ENCODE measurements around the gene MASTL. TPM values are rescaled to one million over a fixed set of nuclear protein-coding genes. Genes with fewer than 3 reads are reported as not detected.
"Not testable (repeated sequence)": the region's sequence is repeated elsewhere in the genome, so short reads cannot be mapped to it uniquely, and the experiment has no call there.

MASTL gene
- 10 to 100 TPM; 32.6 to 36.0 TPM for total RNA-seq

DNA sequence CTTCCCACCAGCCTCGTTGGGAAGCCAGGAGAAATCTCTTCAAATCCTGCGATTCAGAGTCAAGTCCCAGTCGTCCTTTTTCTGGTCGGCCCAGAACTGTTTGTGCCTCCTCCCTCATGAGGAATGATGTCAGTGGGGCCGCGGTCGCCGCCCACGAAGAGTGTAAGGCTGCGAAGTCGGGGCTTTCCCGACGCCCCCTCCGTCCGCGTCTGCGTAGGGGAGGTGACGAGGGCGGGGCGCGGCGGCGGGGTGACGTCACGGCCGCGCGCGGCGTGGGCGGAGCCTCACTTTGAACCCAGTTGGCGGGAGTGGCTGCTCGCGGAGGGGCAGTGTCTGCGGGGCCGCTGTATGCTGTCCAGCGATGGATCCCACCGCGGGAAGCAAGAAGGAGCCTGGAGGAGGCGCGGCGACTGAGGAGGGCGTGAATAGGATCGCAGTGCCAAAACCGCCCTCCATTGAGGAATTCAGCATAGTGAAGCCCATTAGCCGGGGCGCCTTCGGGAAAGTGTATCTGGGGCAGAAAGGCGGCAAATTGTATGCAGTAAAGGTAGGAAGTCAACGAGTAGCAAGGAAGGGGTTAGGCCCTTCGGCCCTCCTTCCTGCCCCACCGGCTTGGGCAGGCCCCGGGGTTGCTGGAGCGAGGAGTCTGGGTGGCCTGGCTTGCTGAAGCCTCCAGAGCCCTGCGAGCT is at the start of gene MASTL:
Gene MASTL, plus strand, starts transcription at position 287 of the 689 bp plus-strand sequence. Its CDS starts 75 bp downstream, at position 362.
- H3K36me3 Mint-ChIP-seq (ENCODE audit: insufficient read depth in 2 of 2): peaks cover 26 to 52% of the 10 kb centered on the region in 2 donors
- ATAC-seq (replicated peaks in 1 of 2) (peak; percentile 85 to 87), DNase-seq (peak; percentile 96 to 97)
- H3K9me3 Mint-ChIP-seq: no peaks in the 10 kb centered on the region
- H3K4me1 Mint-ChIP-seq (ENCODE audit: low read depth): peaks cover 50% of the 10 kb centered on the region
- no peaks in the 10 kb centered on the region for H3K27me3 Mint-ChIP-seq (ENCODE audit: low read depth)
- H3K27ac Mint-ChIP-seq: peak within 1 kb of the TSS; percentile 100
- peak within 1 kb of the TSS; percentile 95 to 98 for H3K4me3 Mint-ChIP-seq

GRCh38 chr10:27108165-27108564 is 47.0 kb upstream of the MASTL start:
- Mint-ChIP-seq H3K27me3 (ENCODE audit: low read depth) (no peaks in the 10 kb centered on the region), H3K9me3 (peaks cover 0 to 1% of the 10 kb centered on the region in 2 donors), H3K27ac (no peak overlapping the region), H3K4me3 (no peak overlapping the region), H3K4me1 (ENCODE audit: low read depth) (peaks cover 21% of the 10 kb centered on the region), H3K36me3 (ENCODE audit: insufficient read depth in 2 of 2) (peaks cover 16 to 29% of the 10 kb centered on the region in 2 donors)
- no peak for DNase-seq
- ATAC-seq (replicated peaks in 1 of 2): no peak

GRCh38 chr10:27134371-27134770 is 20.8 kb upstream of the MASTL start:
- ATAC-seq (replicated peaks in 1 of 2) (no peak), DNase-seq (no peak)
- Mint-ChIP-seq H3K27ac (peak overlapping the region; percentile 22), H3K27me3 (ENCODE audit: low read depth) (no peaks in the 10 kb centered on the region), H3K36me3 (ENCODE audit: insufficient read depth in 2 of 2) (peaks cover 11 to 28% of the 10 kb centered on the region in 2 donors), H3K9me3 (no peaks in the 10 kb centered on the region), H3K4me1 (ENCODE audit: low read depth) (peaks cover 1% of the 10 kb centered on the region), H3K4me3 (no peak overlapping the region)

DNA sequence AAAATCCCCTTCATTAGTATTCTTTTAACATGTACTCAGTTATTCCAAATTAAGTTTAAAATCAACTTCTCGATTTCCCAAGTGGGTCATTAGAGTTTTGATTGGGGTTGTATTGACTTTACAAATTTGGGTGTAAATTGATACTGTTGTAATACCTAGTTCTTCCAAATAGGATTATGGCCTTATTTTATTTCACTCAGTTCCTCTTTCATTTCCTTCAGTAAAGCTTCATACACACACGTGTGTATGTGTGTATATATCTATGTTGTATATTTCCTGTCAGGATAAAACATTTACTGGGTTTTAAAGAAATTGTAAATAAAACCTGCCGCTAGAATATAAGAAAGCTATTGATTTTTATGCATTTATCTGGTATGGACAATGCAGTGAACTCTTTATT is 16.9 kb upstream of the MASTL start:
- peaks cover 5 to 27% of the 10 kb centered on the region in 2 donors for H3K36me3 Mint-ChIP-seq (ENCODE audit: insufficient read depth in 2 of 2)

GRCh38 chr10:27143686-27144085 is 11.5 kb upstream of the MASTL start:
- DNase-seq (no peak), ATAC-seq (replicated peaks in 1 of 2) (no peak)
- Mint-ChIP-seq H3K4me3 (no peak overlapping the region), H3K36me3 (ENCODE audit: insufficient read depth in 2 of 2) (peaks cover 10 to 39% of the 10 kb centered on the region in 2 donors), H3K27me3 (ENCODE audit: low read depth) (no peaks in the 10 kb centered on the region), H3K9me3 (no peaks in the 10 kb centered on the region), H3K4me1 (ENCODE audit: low read depth) (peaks cover 16% of the 10 kb centered on the region), H3K27ac (no peak overlapping the region)

More for the DNA sequence above, 16.9 kb upstream of the MASTL start:
- no peak for DNase-seq
- H3K27me3 Mint-ChIP-seq (ENCODE audit: low read depth): no peaks in the 10 kb centered on the region
- H3K9me3 Mint-ChIP-seq: no peaks in the 10 kb centered on the region
- no peak overlapping the region for H3K4me3 Mint-ChIP-seq
- ATAC-seq (replicated peaks in 1 of 2): no peak
- H3K4me1 Mint-ChIP-seq (ENCODE audit: low read depth): no peaks in the 10 kb centered on the region
- peak overlapping the region; percentile 65 for H3K27ac Mint-ChIP-seq

- peaks cover 12 to 35% of the 10 kb centered on the region in 2 donors for H3K36me3 Mint-ChIP-seq (ENCODE audit: insufficient read depth in 2 of 2)
- ATAC-seq (replicated peaks in 1 of 2) (no peak), DNase-seq (no peak)
- H3K4me1 Mint-ChIP-seq (ENCODE audit: low read depth): peaks cover 30% of the 10 kb centered on the region
- peak overlapping the region; percentile 94 for H3K27ac Mint-ChIP-seq
- no peaks in the 10 kb centered on the region for H3K9me3 Mint-ChIP-seq
- H3K27me3 Mint-ChIP-seq (ENCODE audit: low read depth): no peaks in the 10 kb centered on the region
- no peak overlapping the region for H3K4me3 Mint-ChIP-seq
Observed at GRCh38 chr10:27145937-27146336, 9.2 kb upstream of the MASTL start.

GRCh38 chr10:27147701-27148100 is 7.5 kb upstream of the MASTL start:
- Mint-ChIP-seq H3K4me3 (no peak overlapping the region), H3K27ac (no peak overlapping the region), H3K27me3 (ENCODE audit: low read depth) (no peaks in the 10 kb centered on the region), H3K4me1 (ENCODE audit: low read depth) (peaks cover 48% of the 10 kb centered on the region), H3K9me3 (no peaks in the 10 kb centered on the region), H3K36me3 (ENCODE audit: insufficient read depth in 2 of 2) (peaks cover 10 to 36% of the 10 kb centered on the region in 2 donors)
- no peak for DNase-seq
- no peak for ATAC-seq (replicated peaks in 1 of 2)

DNA sequence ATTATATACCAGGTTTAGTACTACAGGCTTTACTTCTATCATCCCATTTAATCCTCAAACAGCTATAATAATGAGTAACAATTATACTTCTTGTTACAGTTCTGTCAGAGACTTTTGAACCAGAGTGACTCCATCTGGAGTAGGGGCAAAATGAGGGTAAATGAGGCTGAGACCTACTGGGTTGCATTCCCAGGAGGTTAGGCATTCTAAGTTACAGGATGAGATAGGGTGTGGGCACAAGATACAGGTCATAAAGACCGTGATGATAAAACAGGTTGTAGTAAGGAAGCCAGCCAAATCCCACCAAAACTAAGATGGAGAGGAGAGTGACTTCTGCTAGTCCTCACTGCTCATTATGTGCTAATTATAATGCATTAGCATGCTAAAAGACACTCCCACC is 4.9 kb upstream of the MASTL start:
- peaks cover 53% of the 10 kb centered on the region for H3K4me1 Mint-ChIP-seq (ENCODE audit: low read depth)
- H3K4me3 Mint-ChIP-seq: no peak overlapping the region
- DNase-seq (no peak), ATAC-seq (replicated peaks in 1 of 2) (no peak)
- H3K36me3 Mint-ChIP-seq (ENCODE audit: insufficient read depth in 2 of 2): peaks cover 19 to 41% of the 10 kb centered on the region in 2 donors
- no peak overlapping the region for H3K27ac Mint-ChIP-seq
- H3K27me3 Mint-ChIP-seq (ENCODE audit: low read depth): no peaks in the 10 kb centered on the region
- H3K9me3 Mint-ChIP-seq: no peaks in the 10 kb centered on the region

DNA sequence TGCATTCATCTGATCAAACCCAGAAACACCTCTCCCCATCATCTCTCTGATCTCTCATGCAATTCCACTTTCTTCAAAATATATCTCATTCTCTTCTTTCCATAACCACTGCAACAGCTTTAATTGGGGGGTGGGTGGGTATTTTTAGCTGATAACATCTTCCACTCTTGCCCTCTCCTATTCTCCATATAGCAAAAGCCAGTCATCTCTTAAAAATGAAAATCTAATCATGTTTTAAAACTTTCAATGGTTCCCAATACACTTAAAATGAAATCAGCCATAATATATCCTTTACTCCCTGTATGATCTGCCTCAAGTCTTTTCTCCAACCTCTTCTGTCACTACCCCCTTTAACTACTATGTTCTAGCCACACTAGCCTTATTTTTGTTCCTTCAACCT is 2.5 kb upstream of the MASTL start:
- Mint-ChIP-seq H3K36me3 (ENCODE audit: insufficient read depth in 2 of 2) (peaks cover 24 to 45% of the 10 kb centered on the region in 2 donors), H3K4me1 (ENCODE audit: low read depth) (peaks cover 54% of the 10 kb centered on the region), H3K27me3 (ENCODE audit: low read depth) (no peaks in the 10 kb centered on the region), H3K9me3 (no peaks in the 10 kb centered on the region), H3K4me3 (peak overlapping the region; percentile 95 to 98), H3K27ac (peak overlapping the region; percentile 100)
- DNase-seq: no peak
- no peak for ATAC-seq (replicated peaks in 1 of 2)

DNA sequence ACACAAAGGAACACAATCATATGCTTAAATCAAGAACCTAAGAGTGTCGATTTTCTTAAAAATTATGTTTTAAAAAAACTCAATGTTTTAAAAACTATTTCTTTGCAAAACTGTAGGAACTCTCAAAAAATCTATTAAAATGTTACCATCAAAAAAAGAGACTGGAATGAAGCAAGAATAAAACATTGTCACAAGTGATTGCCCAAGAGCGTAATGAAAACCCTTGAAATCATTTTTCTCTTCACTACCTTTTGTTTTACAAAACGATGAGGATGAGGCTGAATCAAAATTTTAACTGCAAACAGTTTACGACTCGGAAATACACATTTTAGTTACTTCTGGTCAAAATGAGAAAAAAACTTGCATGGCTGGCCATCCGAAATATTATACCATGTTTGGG is 1.8 kb upstream of the MASTL start:
- H3K36me3 Mint-ChIP-seq (ENCODE audit: insufficient read depth in 2 of 2): peaks cover 25 to 47% of the 10 kb centered on the region in 2 donors
- no peaks in the 10 kb centered on the region for H3K27me3 Mint-ChIP-seq (ENCODE audit: low read depth)
- peak overlapping the region; percentile 100 for H3K27ac Mint-ChIP-seq
- no peak for DNase-seq
- no peak for ATAC-seq (replicated peaks in 1 of 2)
- no peaks in the 10 kb centered on the region for H3K9me3 Mint-ChIP-seq
- H3K4me1 Mint-ChIP-seq (ENCODE audit: low read depth): peaks cover 57% of the 10 kb centered on the region
- H3K4me3 Mint-ChIP-seq: peak overlapping the region; percentile 95 to 98

DNA sequence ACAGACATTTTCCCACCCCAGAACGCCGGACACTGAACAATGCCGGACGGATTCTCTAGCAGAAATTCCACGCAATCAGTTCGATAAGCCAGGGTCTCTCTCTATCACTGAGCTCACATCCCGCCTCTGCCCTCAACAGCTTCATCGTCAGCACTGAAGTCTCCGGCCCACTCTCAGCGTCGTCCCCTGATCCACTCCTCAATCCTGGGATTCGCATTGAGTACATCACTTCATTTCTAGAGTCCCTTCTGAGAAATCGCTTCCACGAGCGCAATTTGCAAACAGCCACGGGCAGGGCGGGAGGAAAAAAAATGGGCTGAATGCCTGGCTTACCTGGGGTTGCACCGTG is 1.3 kb upstream of the MASTL start:
- peak; percentile 5 to 15 for ATAC-seq (replicated peaks in 1 of 2)
- peaks cover 57% of the 10 kb centered on the region for H3K4me1 Mint-ChIP-seq (ENCODE audit: low read depth)

DNA sequence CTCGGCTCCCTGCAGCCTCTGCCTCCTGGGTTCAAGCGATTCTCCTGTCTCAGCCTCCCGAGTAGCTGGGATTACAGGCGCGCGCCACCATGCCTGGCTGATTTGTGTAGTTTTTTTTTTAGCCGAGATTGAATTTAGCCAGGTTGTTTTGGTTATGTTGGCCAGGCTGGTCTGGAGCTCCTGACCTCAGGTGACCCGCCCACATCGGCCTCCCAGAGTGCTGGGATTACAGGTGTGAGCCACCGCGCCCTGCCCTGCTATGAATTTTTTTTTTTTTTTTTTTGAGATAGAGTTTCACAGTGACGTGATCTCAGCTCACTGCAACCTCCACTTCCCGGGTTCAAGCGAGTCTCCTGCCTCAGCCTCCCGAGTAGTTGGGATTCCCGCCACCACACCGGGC is 1.4 kb downstream of the MASTL start:
- DNase-seq; H3K9me3 Mint-ChIP-seq; ATAC-seq (replicated peaks in 1 of 2); H3K27me3 Mint-ChIP-seq (ENCODE audit: low read depth): not testable (repeated sequence)
- peak overlapping the region; percentile 95 to 98 for H3K4me3 Mint-ChIP-seq
- H3K4me1 Mint-ChIP-seq (ENCODE audit: low read depth): peaks cover 36% of the 10 kb centered on the region
- H3K27ac Mint-ChIP-seq: peak overlapping the region; percentile 100
- H3K36me3 Mint-ChIP-seq (ENCODE audit: insufficient read depth in 2 of 2): peaks cover 25 to 56% of the 10 kb centered on the region in 2 donors

More for the DNA sequence above, 1.3 kb upstream of the MASTL start:
- H3K36me3 Mint-ChIP-seq (ENCODE audit: insufficient read depth in 2 of 2): peaks cover 27 to 49% of the 10 kb centered on the region in 2 donors
- H3K27ac Mint-ChIP-seq: peak overlapping the region; percentile 100
- peak overlapping the region; percentile 95 to 98 for H3K4me3 Mint-ChIP-seq
- no peak for DNase-seq
- H3K9me3 Mint-ChIP-seq: no peaks in the 10 kb centered on the region
- no peaks in the 10 kb centered on the region for H3K27me3 Mint-ChIP-seq (ENCODE audit: low read depth)

- DNase-seq: no peak
- peak overlapping the region; percentile 95 to 98 for H3K4me3 Mint-ChIP-seq
- peaks cover 30% of the 10 kb centered on the region for H3K4me1 Mint-ChIP-seq (ENCODE audit: low read depth)
Observed at GRCh38 chr10:27157150-27157549, 2.0 kb downstream of the MASTL start.

GRCh38 chr10:27158421-27158820 is 3.3 kb downstream of the MASTL start:
- Mint-ChIP-seq H3K4me1 (ENCODE audit: low read depth) (peaks cover 20% of the 10 kb centered on the region), H3K27ac (peak overlapping the region; percentile 87), H3K4me3 (peak overlapping the region in 1 of 2 donors; percentile 82), H3K27me3 (ENCODE audit: low read depth) (no peaks in the 10 kb centered on the region), H3K36me3 (ENCODE audit: insufficient read depth in 2 of 2) (peaks cover 25 to 51% of the 10 kb centered on the region in 2 donors), H3K9me3 (no peaks in the 10 kb centered on the region)
- ATAC-seq (replicated peaks in 1 of 2) (no peak), DNase-seq (no peak)

More at GRCh38 chr10:27157150-27157549, 2.0 kb downstream of the MASTL start:
- H3K27me3 Mint-ChIP-seq (ENCODE audit: low read depth): no peaks in the 10 kb centered on the region
- ATAC-seq (replicated peaks in 1 of 2): no peak
- H3K27ac Mint-ChIP-seq: peak overlapping the region; percentile 100
- H3K36me3 Mint-ChIP-seq (ENCODE audit: insufficient read depth in 2 of 2): peaks cover 25 to 58% of the 10 kb centered on the region in 2 donors
- H3K9me3 Mint-ChIP-seq: no peaks in the 10 kb centered on the region
